WERI-Rb-1 (cell line): ENCODE data around the gene EIF4A3.

Experiments
- DNase-seq: peaks from one replicate; pipeline ENCODE4 v3.0.0-alpha.2; 2020
- H3K27ac ChIP-seq: fragments of 250-450 bp; sonication (Bioruptor Pico); 2 replicates; pipeline ENCODE4 v1.5.1; 2020; ENCODE audit warnings: mild to moderate bottlenecking, moderate library complexity
- H3K27me3 ChIP-seq: fragments of 250-450 bp; sonication (Bioruptor Pico); 2 replicates; pipeline ENCODE4 v1.5.1; 2021; ENCODE audit warnings: mild to moderate bottlenecking, low read depth, moderate library complexity; ENCODE audit not compliant: insufficient read depth, severe bottlenecking
- H3K36me3 ChIP-seq: fragments of 250-450 bp; sonication (Bioruptor Pico); 2 replicates; pipeline ENCODE4 v1.5.1; 2020; ENCODE audit warnings: mild to moderate bottlenecking, moderate library complexity
- H3K4me3 ChIP-seq: 2 replicates; pipeline ENCODE4 v1.5.1; 2011; ENCODE audit warnings: low read depth, mild to moderate bottlenecking, control low read depth, low read length
- H3K9me3 ChIP-seq: fragments of 250-450 bp; sonication (Bioruptor Pico); 2 replicates; pipeline ENCODE4 v1.5.1; 2021; ENCODE audit warnings: mild to moderate bottlenecking, moderate library complexity; ENCODE audit not compliant: severe bottlenecking
- CTCF ChIP-seq: IDR thresholded peaks from 2 replicates; pipeline ENCODE4 v1.5.1; 2011; ENCODE audit warnings: low read depth, mild to moderate bottlenecking, control low read depth, inconsistent platforms, low read length

EIF4A3 gene

GRCh38 chr17:80138856-80139426 lies 8.0 kb downstream of the EIF4A3 start:
- Histone ChIP-seq H3K4me3 (no peak overlapping the region), H3K27me3 (no peaks in the 10 kb centered on the region), H3K9me3 (no peaks in the 10 kb centered on the region), H3K36me3 (peaks cover 100% of the 10 kb centered on the region), H3K27ac (no peak overlapping the region)
- TF ChIP-seq CTCF: no peak
- DNase-seq: no peak

- Histone ChIP-seq H3K9me3 (no peaks in the 10 kb centered on the region), H3K27me3 (no peaks in the 10 kb centered on the region), H3K36me3 (peaks cover 95% of the 10 kb centered on the region), H3K4me3 (no peak overlapping the region), H3K27ac (no peak overlapping the region)
- no peak for TF ChIP-seq CTCF
- DNase-seq: no peak
These were observed 9.8 kb downstream of the EIF4A3 start for GRCh38 chr17:80137131-80137530.

GRCh38 chr17:80133626-80133970 lies 13.3 kb downstream of the EIF4A3 start:
- Histone ChIP-seq H3K27ac (no peak overlapping the region), H3K4me3 (no peak overlapping the region), H3K9me3 (no peaks in the 10 kb centered on the region), H3K27me3 (no peaks in the 10 kb centered on the region), H3K36me3 (peaks cover 60% of the 10 kb centered on the region)
- DNase-seq: no peak
- TF ChIP-seq CTCF: no peak

- DNase-seq: no peak
- no peak for TF ChIP-seq CTCF
- H3K27ac ChIP-seq: no peak overlapping the region
- H3K4me3 ChIP-seq: no peak overlapping the region
- H3K9me3 ChIP-seq: no peaks in the 10 kb centered on the region
- H3K36me3 ChIP-seq: peaks cover 54% of the 10 kb centered on the region
- H3K27me3 ChIP-seq: no peaks in the 10 kb centered on the region
These were observed 13.9 kb downstream of the EIF4A3 start for GRCh38 chr17:80132906-80133625.

GRCh38 chr17:80130992-80131391 lies 15.9 kb downstream of the EIF4A3 start:
- DNase-seq: no peak
- Histone ChIP-seq H3K27me3 (no peaks in the 10 kb centered on the region), H3K36me3 (peaks cover 34% of the 10 kb centered on the region), H3K4me3 (no peak overlapping the region), H3K27ac (no peak overlapping the region), H3K9me3 (no peaks in the 10 kb centered on the region)
- no peak for TF ChIP-seq CTCF
